NCI-H2029 (cell line): ENCODE results near the gene GCDH.
A peak's percentile ranks its signal among the peaks of the same experiment; 100 is the strongest.
"Not testable (repeated sequence)": the region's sequence is repeated elsewhere in the genome, so short reads cannot be mapped to it uniquely, and the experiment has no call there.

ENCODE experiments used
- DNase-seq: peaks from one replicate; lab custom pipeline; 2025; lab: John Stamatoyannopoulos, UW

Gene GCDH

GRCh38 chr19:12907166-12907565 is 16.2 kb downstream of the GCDH start:
- no peak for DNase-seq

GRCh38 chr19:12912571-12912970 is 21.6 kb downstream of the GCDH start:
- peak; percentile 95 for DNase-seq

GRCh38 chr19:12913011-12913561 is 22.1 kb downstream of the GCDH start:
- peak; percentile 99 for DNase-seq

GRCh38 chr19:12913851-12914690 is 23.1 kb downstream of the GCDH start:
- DNase-seq = peak; percentile 82

- DNase-seq = not testable (repeated sequence)
Observed at GRCh38 chr19:12915860-12916259, 24.9 kb downstream of the GCDH start.

GRCh38 chr19:12918253-12918652 is 27.3 kb downstream of the GCDH start:
- DNase-seq = no peak

DNA sequence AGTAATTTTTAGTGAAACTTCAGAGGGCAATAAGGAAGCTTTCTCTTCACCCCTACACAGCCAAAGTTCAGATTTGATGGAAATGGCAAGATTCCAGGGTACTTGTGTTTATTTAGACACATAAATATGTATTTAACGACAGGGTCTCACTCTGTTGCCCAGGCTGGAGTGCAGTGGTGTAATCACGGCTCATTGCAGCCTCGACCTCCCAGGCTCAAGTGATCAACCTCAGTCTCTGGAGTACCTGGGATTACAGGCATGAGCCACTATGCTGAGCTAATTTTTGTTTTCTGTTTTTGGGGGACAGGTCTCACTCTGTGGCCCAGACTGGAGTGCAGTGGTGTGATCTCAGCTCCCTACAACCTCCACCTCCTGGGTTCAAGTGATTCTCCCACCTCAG is 30.1 kb downstream of the GCDH start:
- no peak for DNase-seq

DNA sequence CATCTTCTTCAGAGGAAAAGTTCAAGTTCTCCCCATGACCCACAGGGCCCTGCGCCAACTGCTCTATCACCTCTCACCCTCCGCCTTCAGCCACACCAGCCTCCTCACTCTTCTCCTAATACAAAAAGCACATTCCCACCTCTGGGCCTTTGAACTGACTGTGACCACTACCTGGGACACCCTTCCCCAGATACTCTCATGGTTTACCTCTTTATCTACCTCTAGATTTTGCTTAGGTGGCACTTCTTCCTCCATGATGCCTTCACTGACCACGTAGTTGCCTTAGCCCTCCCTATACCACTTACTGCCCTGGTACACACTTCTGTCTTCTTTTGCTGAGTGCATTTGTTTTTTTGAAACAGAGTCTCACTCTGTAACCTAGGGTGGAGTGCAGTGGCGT is 32.0 kb downstream of the GCDH start:
- DNase-seq = no peak

- DNase-seq = no peak
Observed at GRCh38 chr19:12924621-12925310, 33.8 kb downstream of the GCDH start.

- no peak for DNase-seq
Observed at GRCh38 chr19:12930002-12930645, 39.2 kb downstream of the GCDH start.

GRCh38 chr19:12932392-12933286 is 41.7 kb downstream of the GCDH start:
- no peak for DNase-seq

DNA sequence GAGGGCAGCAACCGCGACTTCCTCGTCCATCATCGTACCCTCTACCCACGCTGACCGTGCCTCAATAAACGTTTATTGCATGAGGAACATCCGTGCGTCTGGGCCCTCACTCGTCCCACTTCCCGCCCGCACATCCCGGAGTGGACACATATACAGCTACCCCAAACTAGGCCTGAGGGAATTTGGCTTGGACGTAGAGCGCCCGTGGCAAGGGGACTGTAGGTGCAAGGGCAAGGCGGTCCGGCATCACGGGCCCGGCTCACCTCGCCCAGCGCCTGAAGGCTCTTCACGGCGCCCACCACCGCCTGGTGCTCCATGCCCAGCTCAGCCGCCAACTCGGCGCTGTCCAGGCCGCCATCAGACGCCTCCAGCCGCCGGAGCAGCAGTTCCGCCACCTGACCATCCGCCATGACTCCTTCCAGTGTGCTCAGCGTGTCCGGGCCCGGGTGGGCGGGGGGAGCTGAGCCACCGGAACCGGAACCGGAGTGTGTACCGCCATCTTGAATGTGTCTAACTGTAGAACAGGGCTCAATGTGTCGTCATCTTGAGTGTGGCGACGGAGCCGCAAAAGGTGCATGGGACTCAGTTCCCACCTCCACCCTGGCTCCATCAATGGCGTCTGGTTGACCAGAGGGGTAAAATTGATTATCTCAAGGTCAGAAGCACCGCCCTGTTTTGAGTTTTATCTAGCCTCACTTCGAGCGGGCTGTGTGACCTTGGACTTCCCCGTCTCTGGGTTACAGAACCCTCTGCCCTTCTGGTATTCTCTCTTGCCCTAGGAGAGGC is 42.5 kb downstream of the GCDH start, which contains the start of gene FARSA:
Gene FARSA, minus strand, starts transcription at position 425 of the 786 bp plus-strand sequence. Its CDS starts 15 bp downstream, at position 410.
- DNase-seq = peak; percentile 94

DNA sequence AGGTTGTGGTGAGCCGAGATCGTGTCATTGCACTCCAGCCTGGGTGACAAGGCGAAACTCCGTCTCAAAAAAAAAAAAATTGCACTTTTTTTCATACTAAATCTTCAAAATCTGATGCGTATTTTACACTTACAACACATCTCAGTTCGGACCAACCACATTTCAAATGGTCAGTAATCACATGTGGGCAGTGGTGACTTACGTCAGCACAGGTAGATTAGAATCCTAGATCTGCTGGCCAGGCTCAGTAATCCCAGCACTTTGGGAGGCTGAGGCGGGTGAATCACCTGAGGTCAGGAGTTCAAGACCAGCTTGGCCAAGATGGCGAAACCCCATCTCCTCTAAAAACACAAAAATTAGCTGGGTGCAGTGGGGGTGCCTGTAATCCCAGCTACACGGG is 44.1 kb downstream of the GCDH start:
- no peak for DNase-seq

DNA sequence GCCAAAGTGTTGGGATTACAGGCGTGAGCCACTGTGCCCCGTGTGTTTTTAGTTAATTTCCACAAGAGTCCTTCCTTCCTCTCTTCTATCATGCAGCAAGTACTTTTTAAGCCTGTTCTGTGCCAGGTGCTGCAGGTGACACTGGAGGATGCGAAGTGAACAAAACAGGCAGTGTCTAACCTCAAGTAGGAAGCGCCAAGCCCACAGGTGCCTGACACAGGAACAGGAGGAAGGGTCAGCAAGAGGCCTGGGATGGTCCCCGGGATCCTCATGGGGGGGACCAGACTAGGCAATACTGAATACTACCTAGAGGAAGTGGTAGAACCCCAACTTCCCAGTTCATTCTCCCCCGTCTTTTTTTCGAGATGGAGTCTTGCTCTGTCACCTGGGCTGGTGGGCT is 45.6 kb downstream of the GCDH start:
- peak; percentile 39 for DNase-seq

DNA sequence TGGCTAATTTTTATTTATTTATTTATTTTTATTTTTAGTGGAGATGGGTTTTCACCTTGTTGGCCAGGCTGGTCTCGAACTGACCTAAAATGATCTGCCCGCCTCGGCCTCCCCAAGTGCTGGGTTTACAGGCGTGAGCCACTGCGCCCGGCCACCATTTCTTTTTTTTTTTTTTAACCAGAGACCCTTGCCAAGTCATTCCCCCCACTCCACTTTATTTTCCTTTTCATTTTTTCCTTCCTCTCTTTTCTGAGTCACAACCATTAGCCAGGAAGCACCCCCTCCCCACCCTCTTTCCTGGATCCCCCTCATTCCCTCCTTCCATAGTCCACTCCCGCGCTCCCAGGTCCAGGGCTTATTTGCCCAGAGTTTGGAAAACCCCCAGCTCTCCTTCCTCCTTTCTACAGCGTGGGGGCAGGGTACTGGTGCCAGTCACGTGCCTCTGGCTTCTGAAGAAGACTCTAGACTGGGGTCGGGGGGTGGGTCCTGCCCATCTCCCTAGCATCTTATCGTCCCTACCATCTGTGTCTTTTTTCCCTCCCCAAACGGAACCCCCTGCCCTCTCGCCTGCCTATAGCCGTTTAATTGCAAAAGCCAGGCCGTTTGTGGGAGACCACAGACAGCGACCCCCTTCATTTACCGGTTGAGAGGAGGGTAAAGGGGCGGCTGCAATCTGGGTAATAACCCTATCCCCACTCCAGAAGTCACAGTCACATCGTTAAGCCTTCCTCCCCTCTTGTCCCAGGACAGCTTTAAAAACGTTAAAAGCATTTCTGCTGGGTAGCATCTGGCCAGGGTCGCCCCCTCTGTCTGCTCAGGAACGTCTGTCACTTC is 46.4 kb downstream of the GCDH start:
- peak; percentile 75 for DNase-seq

DNA sequence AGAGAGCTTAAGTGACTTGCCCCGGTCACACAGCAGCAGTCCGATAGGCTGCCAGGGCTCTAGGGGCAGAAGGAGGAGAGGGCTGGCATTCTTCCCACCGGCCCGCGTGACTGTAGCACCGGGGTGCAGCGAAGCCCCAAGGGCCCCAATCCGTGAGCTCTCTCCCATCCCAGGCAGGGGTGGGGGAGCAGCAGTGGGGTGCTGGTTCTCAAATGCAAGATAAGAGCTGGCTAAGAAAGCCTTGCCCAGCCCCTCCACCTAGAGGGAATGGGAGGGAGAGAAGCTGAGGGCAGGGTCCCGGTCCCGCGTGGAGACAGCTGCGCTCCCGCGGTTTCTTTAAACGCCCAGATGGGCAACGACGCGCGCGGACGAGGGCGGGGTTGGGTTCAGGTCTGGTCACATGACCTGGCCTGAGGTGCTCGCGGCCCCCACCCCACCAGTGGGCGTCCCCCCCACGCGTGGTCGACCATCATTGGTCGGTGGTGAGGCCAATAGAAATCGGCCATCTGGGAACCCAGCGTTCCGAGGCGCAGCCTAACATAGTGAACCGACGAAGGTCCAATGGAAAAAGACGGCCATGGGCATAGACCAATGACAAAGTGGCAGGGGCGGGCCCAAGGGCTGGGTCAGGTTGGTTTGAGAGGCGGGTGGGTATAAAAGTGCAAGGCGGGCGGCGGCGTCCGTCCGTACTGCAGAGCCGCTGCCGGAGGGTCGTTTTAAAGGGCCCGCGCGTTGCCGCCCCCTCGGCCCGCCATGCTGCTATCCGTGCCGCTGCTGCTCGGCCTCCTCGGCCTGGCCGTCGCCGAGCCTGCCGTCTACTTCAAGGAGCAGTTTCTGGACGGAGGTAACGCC is 47.2 kb downstream of the GCDH start, which contains the start of gene CALR:
Gene CALR, plus strand, starts transcription at position 683 of the 852 bp plus-strand sequence. Its CDS starts 71 bp downstream, at position 754.
- peak; percentile 99 for DNase-seq

DNA sequence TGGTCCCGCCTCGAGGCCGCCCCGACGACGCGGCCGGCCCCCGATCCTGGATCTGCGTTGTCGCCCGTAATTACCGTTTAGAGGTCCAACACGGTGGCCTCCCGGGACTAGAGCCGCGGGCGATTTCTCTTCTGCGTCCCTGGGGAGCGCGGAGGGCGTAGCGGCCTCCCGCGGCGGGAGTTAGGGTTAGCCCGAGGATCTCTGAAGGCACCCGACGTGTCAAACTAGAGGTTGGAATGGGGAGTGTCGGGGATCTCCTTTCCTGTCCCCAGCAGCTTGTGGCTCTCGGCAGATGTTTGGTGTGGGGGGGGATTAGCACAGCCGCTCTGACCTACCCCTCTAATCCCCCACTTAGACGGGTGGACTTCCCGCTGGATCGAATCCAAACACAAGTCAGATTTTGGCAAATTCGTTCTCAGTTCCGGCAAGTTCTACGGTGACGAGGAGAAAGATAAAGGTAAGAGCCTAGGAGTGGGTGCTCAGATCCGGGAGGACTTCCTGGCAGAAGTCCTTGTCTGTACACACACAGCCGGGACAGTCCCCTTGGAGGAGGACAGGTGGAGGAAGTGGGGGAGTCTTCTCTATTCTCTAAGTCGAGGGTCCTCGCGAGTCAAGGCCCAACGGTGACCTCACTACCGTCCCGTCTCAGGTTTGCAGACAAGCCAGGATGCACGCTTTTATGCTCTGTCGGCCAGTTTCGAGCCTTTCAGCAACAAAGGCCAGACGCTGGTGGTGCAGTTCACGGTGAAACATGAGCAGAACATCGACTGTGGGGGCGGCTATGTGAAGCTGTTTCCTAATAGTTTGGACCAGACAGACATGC is 48.0 kb downstream of the GCDH start:
- peak; percentile 52 for DNase-seq

GRCh38 chr19:12939975-12940423 is 49.0 kb downstream of the GCDH start:
- DNase-seq = no peak
